Heart left ventricle (tissue), 13 donors: Measurements from ENCODE around the gene VPS26A.

Source experiments
- CTCF ChIP-seq, 12 donors: fragments of 200-600 bp; sonication (generic) in 4 of 12; IDR thresholded peaks; one replicate each; pipeline versions ENCODE4 v1.5.0 to v1.8.0; 2018 to 2022; ENCODE audit warnings: antibody characterized with exemption in 12 of 12, mild to moderate bottlenecking in 5 of 12
- POLR2A ChIP-seq, 2 donors: fragments of 450-650 bp; IDR thresholded peaks; one replicate each; pipeline ENCODE4 v1.6.1; 2017; ENCODE audit warnings: antibody characterized with exemption in 2 of 2, mild to moderate bottlenecking in 2 of 2, moderate library complexity in 2 of 2
- donor health status: ischemic (EF 13 %, LVEDD 7.1; RV severe dilation, severe dysfunction).
- donor health status: DM: no; HTN: yes; CAD: no.
- donor health status: DM: no; HTN: no; CAD: no.
- donor health status: ischemic (EF 25% LVEDD 6.9; RV normal size, moderate dysfunction).
- donor health status: ischemic (EF 25% LVEDD 5.7; RV mildly dilated, moderate dysfunction).
- donor health status: ischemic (EF 35%, LVEDD 5.7; RV mildly dilated, moderate dysfunction).
- donor health status: nonischemic (EF 11% LVEDD 7.7; RV severe dilation, severe dysfunction).
- donor health status: DM: yes; HTN: yes; CAD: no.
- donor health status: PGD.
- donor health status: ischemic (EF 29% LVEDD 5.4; RV normal size, mild dysfunction).
- donor health status: nonischemic (EF 23%, LVEDD 6.1; RV moderate dilation, normal function).

GRCh38 chr10:69176823-69177222, 52.8 kb downstream of the VPS26A start:
- TF ChIP-seq POLR2A (IDR thresholded peaks at IDR 0.05), result no peak
- TF ChIP-seq CTCF (IDR thresholded peaks at IDR 0.05), result no peak
